Activated CD4-positive, alpha-beta T cell treated with anti-CD3 and anti-CD28 coated beads, Interleukin-2, amount 10 ng/mL, durations not matched to agents 7 days and 5 days (primary cell): ENCODE data around the gene DCXR. TPM values are rescaled to one million over a fixed set of nuclear protein-coding genes. Genes with fewer than 3 reads are reported as not detected.

Experiments used
- CTCF ChIA-PET: fragments of 350-600 bp; sonication (Branson Sonifier 250); formaldehyde crosslinking; loops from one replicate; lab custom pipeline; 2021; ENCODE audit warnings: antibody characterized with exemption; lab: Charles Lee
- POLR2A ChIA-PET: fragments of 350-600 bp; sonication (Branson Sonifier 250); formaldehyde crosslinking; loops from one replicate; lab custom pipeline; 2021; ENCODE audit warnings: antibody characterized with exemption; lab: Charles Lee
- DNase-seq: peaks from one replicate; pipeline ENCODE4 v3.0.0-alpha.2; 2020
- H3K27ac Mint-ChIP-seq: one replicate; pipeline ENCODE4 v1.8.0; 2021; ENCODE audit warnings: mild to moderate bottlenecking, moderate library complexity, mixed read lengths
- H3K27me3 Mint-ChIP-seq: one replicate; pipeline ENCODE4 v1.8.0; 2021; ENCODE audit warnings: mixed read lengths
- H3K36me3 Mint-ChIP-seq: one replicate; pipeline ENCODE4 v1.8.0; 2021; ENCODE audit warnings: low read depth, mixed read lengths
- H3K4me1 Mint-ChIP-seq: one replicate; pipeline ENCODE4 v1.8.0; 2021; ENCODE audit warnings: mixed read lengths
- H3K4me3 Mint-ChIP-seq: one replicate; pipeline ENCODE4 v1.8.0; 2021; ENCODE audit warnings: mild to moderate bottlenecking, moderate library complexity, mixed read lengths
- H3K9me3 Mint-ChIP-seq: one replicate; pipeline ENCODE4 v1.8.0; 2021; ENCODE audit warnings: mixed read lengths
- total RNA-seq, 2 experiments: library from RNA; stranded (reverse); gene quantifications; one replicate each; pipeline ENCODE4 v1.2.3, GENCODE V29; 2021

The DCXR gene
- 100 to 1,000 TPM; 140 to 144 TPM for total RNA-seq

- H3K9me3 Mint-ChIP-seq: no peaks in the 10 kb centered on the region
- CTCF ChIA-PET: interaction anchor here (0.6 to 4.7 kb wide), 30 partner anchors 9 to 255 kb away, joined by 3 to 49 read pairs (median 4); partner anchors contain the start of genes CENPX and LRRC45
- peak; percentile 98 for DNase-seq
Observed at GRCh38 chr17:82037092-82037888, at the start of gene DCXR. DCXR (minus strand) TSS chr17:82037697; CDS start chr17:82037682, 15 bp downstream.

GRCh38 chr17:82085931-82086764 lies 48.7 kb upstream of the DCXR start:
- Mint-ChIP-seq H3K9me3 (no peaks in the 10 kb centered on the region), H3K27ac (no peak overlapping the region), H3K4me1 (no peaks in the 10 kb centered on the region), H3K4me3 (no peak overlapping the region), H3K27me3 (no peaks in the 10 kb centered on the region), H3K36me3 (peaks cover 12% of the 10 kb centered on the region)
- POLR2A ChIA-PET: no interaction called here
- DNase-seq: no peak
- CTCF ChIA-PET: no interaction called here

More at GRCh38 chr17:82037092-82037888, at the start of gene DCXR:
- Mint-ChIP-seq H3K4me3 (peak within 1 kb of the TSS; percentile 85), H3K4me1 (peaks cover 28% of the 10 kb centered on the region), H3K27ac (peak within 1 kb of the TSS; percentile 97), H3K27me3 (no peaks in the 10 kb centered on the region), H3K36me3 (peaks cover 8% of the 10 kb centered on the region)
- POLR2A ChIA-PET: interaction anchor here (0.7 to 0.9 kb wide), 6 partner anchors 11 to 76 kb away, joined by 3 to 4 read pairs (median 3); partner anchors contain the start of genes CENPX and LRRC45

- no peaks in the 10 kb centered on the region for H3K27me3 Mint-ChIP-seq
- ChIA-PET POLR2A (no interaction called here), CTCF (no interaction called here)
- no peaks in the 10 kb centered on the region for H3K9me3 Mint-ChIP-seq
- no peak overlapping the region for H3K27ac Mint-ChIP-seq
- no peaks in the 10 kb centered on the region for H3K4me1 Mint-ChIP-seq
- H3K4me3 Mint-ChIP-seq: no peak overlapping the region
- H3K36me3 Mint-ChIP-seq: peaks cover 7% of the 10 kb centered on the region
- no peak for DNase-seq
Observed at GRCh38 chr17:82085031-82085861, 47.7 kb upstream of the DCXR start.

- Mint-ChIP-seq H3K4me3 (no peak overlapping the region), H3K4me1 (no peaks in the 10 kb centered on the region), H3K27me3 (no peaks in the 10 kb centered on the region), H3K9me3 (no peaks in the 10 kb centered on the region), H3K36me3 (peaks cover 10% of the 10 kb centered on the region), H3K27ac (no peak overlapping the region)
- ChIA-PET POLR2A (no interaction called here), CTCF (no interaction called here)
- DNase-seq: no peak
Observed at GRCh38 chr17:82084373-82085030, 47.0 kb upstream of the DCXR start.

- ChIA-PET POLR2A (no interaction called here), CTCF (no interaction called here)
- Mint-ChIP-seq H3K27ac (no peak overlapping the region), H3K4me3 (no peak overlapping the region), H3K4me1 (no peaks in the 10 kb centered on the region), H3K36me3 (peaks cover 10% of the 10 kb centered on the region), H3K27me3 (no peaks in the 10 kb centered on the region), H3K9me3 (no peaks in the 10 kb centered on the region)
- no peak for DNase-seq
Observed at GRCh38 chr17:82083533-82084359, 46.2 kb upstream of the DCXR start.

DNA sequence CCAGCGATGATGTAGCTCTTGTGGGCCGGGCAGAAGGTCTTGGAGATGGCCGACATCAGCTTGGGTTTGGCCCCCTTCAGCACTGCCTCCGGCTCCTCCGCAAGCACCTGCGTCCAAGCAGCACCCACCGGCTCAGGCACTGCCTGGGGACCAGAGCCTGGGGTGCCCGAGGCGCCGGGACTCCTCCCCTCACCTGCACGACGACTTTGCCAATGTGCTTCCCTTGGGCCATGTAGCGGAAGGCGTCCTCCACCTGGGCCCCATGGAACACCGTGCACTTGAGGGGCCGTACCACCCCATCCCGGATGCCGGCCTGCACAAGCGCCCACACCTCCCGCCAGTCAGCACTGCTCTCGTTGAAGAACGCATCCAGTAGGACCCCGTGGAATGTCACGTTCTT lies 45.5 kb upstream of the DCXR start:
- ChIA-PET POLR2A (no interaction called here), CTCF (no interaction called here)
- Mint-ChIP-seq H3K27me3 (no peaks in the 10 kb centered on the region), H3K4me3 (no peak overlapping the region), H3K36me3 (peaks cover 13% of the 10 kb centered on the region), H3K27ac (no peak overlapping the region), H3K4me1 (no peaks in the 10 kb centered on the region), H3K9me3 (no peaks in the 10 kb centered on the region)
- no peak for DNase-seq

DNA sequence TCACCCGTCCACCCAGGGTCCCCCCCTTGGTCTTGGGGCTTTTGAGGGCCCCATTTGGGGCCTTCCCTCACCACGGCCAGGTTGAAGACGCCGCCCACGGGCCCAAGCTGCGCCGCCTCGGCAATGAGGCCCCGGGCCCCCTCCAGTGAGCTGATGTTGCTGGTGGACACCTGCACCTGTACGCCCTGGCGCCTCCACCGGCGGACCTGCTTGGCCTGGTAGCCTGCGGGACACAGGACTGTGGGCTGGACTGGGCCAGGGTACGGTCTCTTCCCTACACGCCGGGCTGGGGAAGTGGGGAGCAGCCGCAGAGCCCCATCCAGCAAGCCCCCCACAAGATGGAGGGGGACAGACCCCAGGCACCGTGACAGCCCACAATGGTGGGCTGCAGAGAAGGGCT lies 45.0 kb upstream of the DCXR start:
- ChIA-PET POLR2A (no interaction called here), CTCF (no interaction called here)
- no peaks in the 10 kb centered on the region for H3K9me3 Mint-ChIP-seq
- no peaks in the 10 kb centered on the region for H3K27me3 Mint-ChIP-seq
- H3K36me3 Mint-ChIP-seq: peaks cover 14% of the 10 kb centered on the region
- DNase-seq: no peak
- no peaks in the 10 kb centered on the region for H3K4me1 Mint-ChIP-seq
- no peak overlapping the region for H3K4me3 Mint-ChIP-seq
- H3K27ac Mint-ChIP-seq: no peak overlapping the region

DNA sequence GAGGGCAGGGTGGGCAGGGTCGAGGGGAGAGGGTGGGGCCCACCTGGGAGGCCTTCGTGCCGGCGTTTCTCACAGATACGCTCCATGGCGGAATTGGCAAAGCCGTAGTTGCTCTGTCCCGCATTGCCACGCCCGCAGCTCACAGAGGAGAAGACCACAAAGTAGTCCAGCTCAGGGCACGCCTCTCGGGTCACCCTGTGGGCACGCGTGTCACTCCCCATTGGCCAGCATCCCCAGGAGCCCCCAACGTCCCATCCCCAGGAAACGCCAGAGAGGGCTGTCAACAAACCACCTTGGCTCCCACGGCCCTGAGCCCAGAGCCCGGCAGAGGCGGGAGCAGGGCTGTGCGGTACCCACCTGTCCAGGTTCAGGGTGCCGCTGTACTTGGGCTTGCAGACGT lies 44.5 kb upstream of the DCXR start:
- Mint-ChIP-seq H3K4me3 (no peak overlapping the region), H3K27me3 (no peaks in the 10 kb centered on the region), H3K4me1 (no peaks in the 10 kb centered on the region), H3K27ac (no peak overlapping the region), H3K36me3 (peaks cover 14% of the 10 kb centered on the region), H3K9me3 (no peaks in the 10 kb centered on the region)
- DNase-seq: no peak
- ChIA-PET CTCF (no interaction called here), POLR2A (no interaction called here)

DNA sequence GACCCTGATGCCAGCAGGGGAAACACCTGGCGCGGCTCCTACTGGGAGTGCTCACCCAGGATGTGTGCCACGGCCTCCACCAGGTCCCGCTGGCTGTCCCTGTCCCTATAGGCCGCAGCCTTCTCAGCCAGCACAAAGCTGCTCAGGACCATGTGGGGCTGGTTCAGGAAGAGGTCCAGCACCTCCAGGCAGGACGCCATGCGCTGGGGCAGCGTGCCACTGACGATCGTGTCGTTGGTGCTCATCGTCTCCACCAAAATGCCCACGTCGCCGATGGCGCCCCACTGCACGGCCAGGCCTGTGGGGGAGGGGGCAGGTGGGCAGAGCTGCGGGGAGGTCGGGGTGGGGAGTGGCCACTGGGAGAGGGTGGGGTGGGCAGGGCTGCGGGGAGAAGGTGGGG lies 44.0 kb upstream of the DCXR start:
- no peak for DNase-seq
- ChIA-PET POLR2A (no interaction called here), CTCF (interaction anchor here (1.2 kb wide), 1 partner anchor 122 kb away, joined by 3 read pairs; no protein-coding TSS in a partner anchor)
- peaks cover 14% of the 10 kb centered on the region for H3K36me3 Mint-ChIP-seq
- H3K4me1 Mint-ChIP-seq: no peaks in the 10 kb centered on the region
- H3K27ac Mint-ChIP-seq: no peak overlapping the region
- no peaks in the 10 kb centered on the region for H3K27me3 Mint-ChIP-seq
- H3K4me3 Mint-ChIP-seq: no peak overlapping the region
- H3K9me3 Mint-ChIP-seq: no peaks in the 10 kb centered on the region

DNA sequence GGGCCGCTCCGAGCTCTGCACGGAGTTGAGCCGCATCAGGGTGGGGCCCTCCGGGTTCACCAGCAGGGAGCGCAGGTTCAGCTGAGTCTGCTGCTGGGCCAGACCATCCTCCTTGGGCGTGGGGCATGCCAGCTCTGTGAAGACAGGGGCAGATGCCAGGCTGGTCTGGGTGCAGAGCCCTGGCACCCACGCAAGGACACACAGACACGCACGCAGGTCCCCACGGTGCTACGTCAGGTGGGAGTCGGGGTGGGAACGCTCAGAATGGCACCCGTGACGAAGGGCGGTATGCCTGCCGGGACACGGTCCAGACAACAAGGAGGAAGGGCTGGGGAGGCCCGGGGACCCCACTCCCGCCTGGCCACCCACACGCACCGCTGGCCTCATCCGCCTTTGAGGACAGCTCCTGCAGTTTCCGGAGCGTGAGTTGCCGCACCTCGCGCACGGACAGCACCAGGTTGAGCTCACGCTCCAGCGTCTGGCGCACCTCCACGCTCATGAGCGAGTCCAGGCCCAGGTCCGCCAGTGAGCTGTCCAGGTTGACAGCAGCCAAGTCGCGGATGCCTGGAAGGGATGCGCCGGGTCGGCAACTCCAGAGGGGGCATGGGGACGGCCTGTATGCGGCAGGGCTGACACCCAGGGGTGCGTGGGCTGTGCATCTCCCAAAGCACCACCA lies 43.4 kb upstream of the DCXR start:
- Mint-ChIP-seq H3K27me3 (no peaks in the 10 kb centered on the region), H3K27ac (no peak overlapping the region), H3K36me3 (peaks cover 14% of the 10 kb centered on the region), H3K4me3 (no peak overlapping the region), H3K9me3 (no peaks in the 10 kb centered on the region), H3K4me1 (no peaks in the 10 kb centered on the region)
- POLR2A ChIA-PET: no interaction called here
- CTCF ChIA-PET: interaction anchor here (1.2 kb wide), 1 partner anchor 121 kb away, joined by 3 read pairs; no protein-coding TSS in a partner anchor
- DNase-seq: no peak
